GM18868 (cell line): ENCODE results near the gene CDC37.
"Not testable (repeated sequence)": the region's sequence is repeated elsewhere in the genome, so short reads cannot be mapped to it uniquely, and the experiment has no call there.

Source experiments
- ATAC-seq: cut with Tn5 transposase; IDR thresholded peaks from one replicate; pipeline ENCODE4 v1.9.1; 2021; ENCODE audit warnings: mild to moderate bottlenecking, moderate library complexity; ENCODE audit not compliant: unreplicated experiment

CDC37 gene

DNA sequence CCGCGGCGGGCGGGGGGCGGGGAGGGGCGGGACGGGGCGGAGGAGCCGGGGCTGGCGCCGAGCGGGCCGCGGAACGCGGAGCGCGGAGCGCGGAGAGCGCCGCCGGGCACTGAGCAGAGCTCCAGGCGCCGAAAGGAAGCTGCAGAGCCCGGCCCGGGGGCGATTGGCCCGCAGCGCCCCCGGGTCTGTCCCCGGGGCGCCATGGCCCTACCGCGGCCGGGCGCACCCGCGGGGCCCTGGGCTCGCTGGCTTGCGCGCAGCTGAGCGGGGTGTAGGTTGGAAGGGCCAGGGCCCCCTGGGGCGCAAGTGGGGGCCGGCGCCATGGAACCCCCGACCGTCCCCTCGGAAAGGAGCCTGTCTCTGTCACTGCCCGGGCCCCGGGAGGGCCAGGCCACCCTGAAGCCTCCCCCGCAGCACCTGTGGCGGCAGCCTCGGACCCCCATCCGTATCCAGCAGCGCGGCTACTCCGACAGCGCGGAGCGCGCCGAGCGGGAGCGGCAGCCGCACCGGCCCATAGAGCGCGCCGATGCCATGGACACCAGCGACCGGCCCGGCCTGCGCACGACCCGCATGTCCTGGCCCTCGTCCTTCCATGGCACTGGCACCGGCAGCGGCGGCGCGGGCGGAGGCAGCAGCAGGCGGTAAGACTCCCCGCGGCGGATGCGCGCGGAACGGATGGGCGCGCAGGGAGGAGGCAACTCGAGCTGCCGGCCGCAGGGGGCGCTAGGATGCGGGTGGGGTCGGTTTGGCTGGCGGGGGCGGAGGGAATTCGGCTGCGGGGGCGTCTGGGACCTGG lies 17.3 kb upstream of the CDC37 start, which contains the start of gene PDE4A:
PDE4A (plus strand) TSS at position 95 of the 796 bp plus-strand sequence; CDS start at position 322, 227 bp downstream.
- ATAC-seq = no peak

DNA sequence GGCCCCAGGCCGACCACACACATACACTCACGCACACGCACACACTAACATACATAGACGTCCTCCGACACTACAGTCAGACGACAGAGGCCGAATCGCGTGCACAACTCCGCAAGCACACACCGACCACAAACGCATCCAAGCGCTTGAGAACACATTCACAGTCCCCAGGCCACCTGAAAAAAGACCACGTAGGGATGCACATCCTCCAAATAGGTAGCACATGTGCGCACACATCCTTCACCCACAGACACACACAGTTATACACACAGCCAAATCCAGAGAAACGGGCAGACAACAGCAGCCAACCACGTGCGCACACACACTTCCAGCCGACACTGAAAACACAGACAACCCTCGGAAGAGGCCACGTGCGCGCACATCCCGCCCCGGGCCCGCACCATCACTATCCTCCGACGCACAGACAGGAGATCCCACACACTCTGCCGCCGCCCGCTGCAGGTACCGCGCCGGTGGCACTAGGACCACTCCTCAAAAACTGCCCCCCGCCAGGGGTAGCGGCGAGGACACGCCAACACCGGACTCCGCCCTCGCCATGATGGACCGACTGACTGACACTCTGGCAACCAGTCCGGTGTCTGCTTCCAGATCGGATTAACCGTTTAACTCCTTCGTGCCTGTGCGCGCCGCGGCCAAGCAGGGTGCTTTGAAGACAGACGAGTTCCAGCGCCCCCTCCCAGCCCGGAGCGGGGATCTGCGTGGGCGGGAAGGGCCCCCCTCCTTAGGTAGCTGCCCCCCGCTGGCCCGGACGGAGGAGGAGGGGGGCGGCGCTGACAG lies 16.5 kb upstream of the CDC37 start:
- no peak for ATAC-seq

DNA sequence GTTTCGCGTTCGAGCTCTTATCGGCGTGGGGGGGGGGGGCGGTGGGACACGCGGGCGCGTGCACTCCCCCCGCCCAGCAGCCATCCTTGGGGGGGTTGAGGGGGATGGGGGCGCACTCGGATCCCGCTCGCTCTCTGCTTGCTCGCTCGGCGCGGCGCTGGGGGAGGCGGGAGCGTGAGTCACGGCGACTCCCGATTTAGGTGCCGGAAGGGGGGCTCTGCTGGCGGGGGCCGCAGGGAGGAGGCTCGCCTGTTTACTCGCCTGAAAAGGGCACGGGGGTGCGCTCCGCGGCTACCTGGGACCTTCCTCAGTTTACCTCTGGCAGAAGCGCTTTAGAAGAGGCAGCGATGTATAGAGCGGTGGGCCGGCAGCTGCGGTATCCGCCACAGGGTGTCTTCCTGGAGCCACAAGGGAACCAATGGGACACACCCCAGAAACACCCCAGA lies 15.9 kb upstream of the CDC37 start:
- ATAC-seq = no peak

DNA sequence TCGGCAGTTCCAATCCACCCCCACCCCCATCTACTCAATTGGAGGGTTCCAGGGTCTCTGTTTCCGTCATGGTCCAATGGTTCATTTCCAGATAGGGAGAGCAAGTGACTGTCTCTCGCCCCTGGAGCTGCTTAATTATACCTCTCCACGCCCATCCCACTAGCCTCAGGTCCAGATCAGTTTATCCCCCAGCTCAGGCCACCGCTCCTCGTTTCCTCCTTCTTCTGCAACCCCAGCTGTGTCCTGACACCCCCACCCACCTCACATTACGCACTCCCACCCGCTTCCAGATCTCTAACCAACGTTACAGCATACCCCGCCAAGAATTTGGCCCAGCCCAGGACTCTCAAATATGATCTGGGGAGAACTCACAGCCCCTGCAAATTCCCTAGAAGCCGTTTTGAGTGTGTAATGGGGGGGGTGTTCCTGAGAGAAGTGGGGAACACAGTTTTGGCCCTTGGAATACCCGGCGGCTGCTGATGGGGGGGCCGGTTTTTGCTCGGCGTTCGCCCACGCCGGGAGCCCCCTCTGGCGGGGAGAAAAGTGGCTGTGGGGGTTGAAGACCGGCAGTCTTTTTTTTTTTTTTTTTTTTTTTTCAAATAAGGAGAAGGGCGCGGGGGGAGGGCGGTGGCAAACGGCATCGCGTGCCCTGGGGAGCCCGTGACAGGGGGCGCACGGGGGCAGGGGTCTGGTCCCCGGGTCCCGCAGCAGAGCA lies 15.3 kb upstream of the CDC37 start:
- ATAC-seq = no peak

DNA sequence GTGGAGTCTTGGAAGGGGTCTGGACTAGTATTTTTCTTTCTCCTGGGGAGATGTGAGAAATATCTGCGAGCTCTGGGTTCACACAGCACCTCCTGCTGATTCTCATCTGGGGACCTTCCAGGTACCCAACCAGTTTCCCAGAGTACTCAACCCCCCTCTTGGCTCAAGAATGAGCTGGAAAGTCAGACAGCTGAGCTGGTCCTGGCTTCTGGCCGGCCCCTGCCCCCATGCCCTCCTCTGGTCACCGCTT lies 14.8 kb upstream of the CDC37 start:
- ATAC-seq = no peak

DNA sequence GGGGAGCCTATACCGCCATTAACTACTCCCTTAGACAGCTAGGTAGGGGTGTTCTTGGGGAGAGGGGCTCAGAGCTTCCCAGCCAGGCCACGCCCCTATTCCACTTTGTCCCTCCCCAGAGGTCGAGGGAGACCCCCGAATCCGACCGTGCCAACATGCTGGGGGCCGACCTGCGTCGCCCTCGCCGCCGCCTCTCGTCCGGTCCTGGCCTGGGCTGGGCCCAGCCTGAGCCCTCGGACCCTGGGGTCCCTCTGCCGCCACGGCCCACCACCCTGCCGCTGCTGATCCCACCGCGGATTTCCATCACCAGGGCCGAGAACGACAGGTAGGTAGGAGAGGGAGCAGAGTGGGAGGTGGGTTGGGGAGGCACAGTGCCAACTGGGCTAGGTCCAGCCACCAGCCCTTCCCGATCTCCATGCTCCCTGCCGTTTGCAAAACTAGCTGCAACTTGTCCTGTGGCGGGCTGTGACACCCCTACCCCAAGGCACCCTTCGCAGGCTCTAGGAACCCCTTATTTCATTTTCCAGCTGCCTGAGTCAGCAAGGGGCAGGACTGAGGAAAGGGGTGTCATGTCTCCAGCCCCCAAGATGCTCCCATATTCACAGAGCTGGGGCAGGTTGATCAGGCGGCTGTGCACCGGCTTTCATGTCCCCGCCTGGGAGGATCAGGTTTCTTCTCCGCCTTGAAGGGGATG lies 14.3 kb upstream of the CDC37 start:
- no peak for ATAC-seq

DNA sequence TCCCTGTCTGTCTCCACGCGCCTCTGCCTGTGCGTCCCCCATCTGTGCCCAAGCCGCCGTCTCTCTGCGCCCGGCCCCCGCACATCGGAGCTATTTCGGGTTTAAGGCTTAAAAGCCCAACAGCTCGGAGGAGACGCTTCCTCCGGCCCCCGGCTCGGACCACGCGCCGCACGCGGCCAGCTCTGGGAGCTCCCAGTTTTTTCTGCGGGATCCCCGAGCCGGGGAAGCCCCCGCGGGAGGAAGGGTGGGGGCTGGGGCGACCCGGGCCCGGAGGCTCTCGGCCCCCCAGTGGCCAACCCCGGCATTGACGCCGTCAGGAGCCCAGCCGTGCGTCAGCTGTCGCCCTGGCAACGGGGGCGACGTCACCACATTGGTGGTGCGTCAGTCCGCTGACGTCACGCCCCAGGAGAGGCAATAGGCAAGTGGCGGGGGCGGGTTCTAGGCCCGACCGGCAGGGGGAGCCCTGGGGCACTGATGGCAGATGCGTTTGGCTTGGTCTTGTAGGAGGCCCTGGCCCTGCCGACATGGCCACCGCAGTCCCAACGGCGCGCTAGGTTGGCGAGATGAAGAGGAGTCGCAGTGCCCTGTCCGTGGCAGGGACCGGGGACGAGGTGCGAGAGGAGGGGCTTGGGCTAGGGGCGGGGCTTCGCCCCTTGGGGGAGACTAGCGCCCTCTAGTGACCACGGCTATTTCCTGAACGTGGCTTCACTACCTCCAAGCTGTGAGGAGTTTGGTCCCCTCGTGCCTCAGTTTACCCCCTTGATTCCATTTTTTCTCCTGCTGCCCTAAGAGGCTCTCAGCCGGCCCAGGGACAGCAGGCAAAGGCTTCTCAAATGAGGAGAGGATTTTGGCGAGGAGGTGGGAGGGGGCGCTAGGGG lies 13.3 kb upstream of the CDC37 start:
- ATAC-seq = peak; percentile 53

DNA sequence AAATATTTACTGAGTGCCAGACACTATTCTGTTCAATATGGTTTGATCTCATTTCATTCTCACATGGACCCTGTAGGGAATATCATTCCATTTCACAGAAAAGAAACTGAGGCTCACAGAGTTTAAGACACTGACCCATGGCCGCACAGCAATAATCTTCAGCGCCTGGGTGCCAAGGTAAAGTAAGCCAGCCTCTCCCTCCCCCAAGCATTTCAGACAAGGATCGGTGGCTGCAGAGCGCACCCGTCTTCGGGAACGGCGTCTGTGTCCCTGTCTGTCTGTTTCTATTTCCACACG lies 12.7 kb upstream of the CDC37 start:
- no peak for ATAC-seq

DNA sequence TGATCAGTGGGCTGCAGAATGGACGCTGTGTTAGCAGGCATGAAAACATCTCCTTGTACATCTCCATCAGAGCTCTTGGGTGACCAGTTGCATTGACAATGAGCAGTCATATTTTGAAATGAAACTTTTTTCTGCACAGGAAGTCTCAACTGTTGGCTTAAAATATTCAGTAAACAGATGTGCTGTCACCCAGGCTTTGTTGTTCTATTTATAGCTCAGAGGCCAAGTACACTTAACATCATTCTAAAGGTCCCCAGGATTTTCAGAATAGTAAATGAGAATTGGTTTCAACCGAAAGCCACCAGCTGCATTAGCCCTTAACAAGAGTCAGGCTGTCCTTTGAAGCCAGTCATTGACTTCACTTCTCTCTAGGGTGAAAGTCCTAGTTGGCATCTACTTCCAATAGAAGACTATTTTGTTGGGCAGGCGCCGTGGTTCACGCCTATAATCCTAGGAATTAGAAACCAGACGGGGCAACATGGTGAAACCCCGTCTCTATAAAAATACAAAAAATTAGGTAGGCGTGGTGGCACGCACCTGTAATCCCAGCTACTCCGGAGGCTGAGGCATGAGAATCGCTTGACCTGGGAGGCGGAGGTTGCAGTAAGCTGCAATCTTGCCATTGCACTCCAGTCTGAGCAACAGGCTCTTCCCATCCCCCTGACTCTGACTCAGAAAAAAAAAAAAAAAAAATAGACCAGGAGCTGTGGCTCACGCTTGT lies 9.1 kb upstream of the CDC37 start:
- peak; percentile 44 for ATAC-seq

DNA sequence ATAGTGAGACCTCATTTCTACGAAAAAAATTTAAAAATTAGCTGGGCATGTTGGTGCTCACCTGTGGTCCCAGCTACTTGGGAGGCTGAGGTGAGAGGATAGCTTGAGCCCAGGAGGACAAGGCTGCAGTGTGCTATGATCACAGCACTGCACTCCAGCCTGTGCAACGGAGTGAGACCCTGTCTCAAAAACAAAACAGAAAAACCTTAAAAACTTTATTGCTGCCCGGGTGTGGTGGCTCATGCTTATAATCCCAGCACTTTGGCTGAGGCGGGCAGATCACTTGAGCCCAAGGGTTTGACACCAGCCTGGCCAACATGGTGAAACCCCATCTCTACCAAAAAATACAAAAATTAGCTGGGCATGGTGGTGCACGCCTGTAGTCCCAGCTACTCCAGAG lies 7.9 kb upstream of the CDC37 start:
- not testable (repeated sequence) for ATAC-seq

DNA sequence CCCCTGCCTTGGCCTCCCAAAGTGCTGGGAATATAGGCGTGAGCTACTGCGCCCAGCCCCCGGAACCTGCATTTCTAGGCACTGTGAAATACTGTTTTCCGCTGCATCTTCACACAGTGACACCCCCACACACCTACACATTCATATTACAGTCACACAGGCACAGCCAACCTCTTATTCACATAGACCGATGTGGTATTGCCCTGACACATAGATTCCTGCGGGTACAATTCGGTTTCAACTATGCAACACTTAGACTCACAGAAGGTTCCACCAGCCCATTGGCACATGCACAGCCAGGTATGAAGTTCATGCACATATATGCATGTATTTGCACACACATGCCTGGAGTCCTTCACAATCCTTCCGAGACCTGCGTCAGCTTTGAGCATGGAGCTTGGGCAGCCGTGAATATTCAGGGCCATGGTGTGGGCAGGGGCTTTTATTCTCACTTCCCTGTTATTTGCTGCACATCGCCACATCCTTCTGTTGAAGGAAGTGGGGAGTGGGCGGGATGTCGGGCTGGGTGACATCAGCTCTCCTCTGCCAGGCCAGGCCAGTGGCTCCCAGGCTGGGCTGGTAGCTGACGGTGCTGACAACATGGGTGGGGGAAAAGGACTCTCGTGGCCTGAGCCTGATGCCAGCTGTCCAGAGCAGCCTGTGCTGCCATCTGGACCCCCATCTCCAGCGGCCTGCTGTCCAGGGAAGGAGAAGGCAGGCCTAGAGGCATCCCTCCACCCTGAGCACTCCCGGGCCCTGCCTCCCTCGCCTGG lies 5.4 kb upstream of the CDC37 start:
- no peak for ATAC-seq

DNA sequence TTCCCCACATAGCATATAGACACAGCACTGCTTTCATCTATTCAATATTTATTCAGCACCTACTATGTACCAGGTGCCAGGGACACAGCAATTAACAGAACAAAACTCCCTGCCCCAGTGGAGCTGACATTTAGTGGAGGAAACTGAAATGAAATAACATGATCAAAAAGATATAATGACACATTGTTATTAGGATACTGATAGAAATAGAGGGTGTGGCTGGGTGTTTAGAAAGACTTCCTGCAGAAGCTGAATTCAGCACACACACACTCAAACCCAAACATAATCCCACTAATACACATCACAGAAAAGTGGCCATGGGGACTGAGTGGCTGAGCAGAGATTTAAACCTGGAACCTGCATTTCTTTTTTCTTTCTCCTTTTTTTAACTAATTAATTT lies 3.8 kb upstream of the CDC37 start:
- ATAC-seq = no peak

DNA sequence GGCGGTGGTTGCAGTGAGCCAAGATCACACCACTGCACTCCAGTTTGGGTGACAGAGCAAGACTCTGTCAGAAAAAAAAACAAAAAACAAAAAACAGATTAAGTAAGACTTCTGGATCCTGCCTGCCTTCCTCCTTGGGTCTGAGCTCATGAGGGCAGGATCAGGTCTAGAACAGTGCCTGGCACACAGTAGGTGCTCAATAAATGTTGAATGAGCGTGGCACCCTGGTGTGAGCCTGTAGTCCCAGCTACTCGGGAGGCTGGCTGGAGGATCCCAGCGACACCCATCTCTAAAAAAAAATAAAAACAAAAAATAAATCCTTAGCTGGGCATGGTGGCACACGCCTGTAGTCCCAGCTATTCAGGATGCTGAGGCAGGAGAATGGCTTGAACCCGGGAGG lies 2.8 kb upstream of the CDC37 start:
- ATAC-seq = no peak

DNA sequence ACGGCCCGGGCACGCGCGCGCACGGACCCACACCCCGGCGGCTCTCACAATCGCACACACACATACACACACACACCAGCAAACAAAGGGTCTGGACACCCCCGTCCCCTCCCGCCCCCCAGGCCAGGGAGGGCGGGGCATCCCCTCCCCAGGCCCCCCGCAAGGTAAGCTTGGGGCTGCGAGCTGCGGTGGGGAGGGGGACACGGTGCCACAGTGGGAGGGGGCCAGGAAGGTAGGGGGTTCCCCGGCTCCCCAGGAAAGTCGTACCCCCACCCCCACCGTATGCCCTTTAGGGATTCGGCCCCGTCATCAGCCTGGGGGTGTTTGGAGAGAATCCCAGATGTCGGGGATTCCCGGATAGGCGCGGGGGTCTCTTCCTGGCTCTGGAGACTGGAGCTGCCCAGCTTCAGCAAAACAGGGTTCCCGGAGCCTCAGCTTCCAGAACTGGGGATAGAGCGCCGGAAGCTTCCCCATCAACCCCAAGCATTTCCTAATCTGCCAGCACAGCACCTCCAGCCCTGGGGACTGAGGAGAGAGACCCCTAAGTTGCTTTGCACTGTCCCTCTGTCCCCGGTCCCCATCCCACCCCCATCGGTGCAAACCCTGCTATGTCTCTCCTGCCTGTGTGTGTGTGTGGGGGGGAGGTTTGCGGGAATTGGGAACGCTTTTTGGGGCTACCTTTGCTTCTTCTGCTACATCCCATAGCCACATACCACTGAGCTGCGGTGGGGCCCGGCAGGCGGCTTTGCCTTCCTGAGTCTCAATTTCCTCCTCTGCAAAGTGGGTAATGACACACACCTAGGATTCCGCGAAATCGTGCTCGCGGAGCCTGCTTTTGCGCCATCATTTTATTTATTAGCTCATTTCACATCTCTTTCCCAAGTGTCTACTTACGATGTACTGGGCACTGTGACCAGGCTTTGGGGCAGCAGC lies 1.8 kb upstream of the CDC37 start:
- no peak for ATAC-seq

DNA sequence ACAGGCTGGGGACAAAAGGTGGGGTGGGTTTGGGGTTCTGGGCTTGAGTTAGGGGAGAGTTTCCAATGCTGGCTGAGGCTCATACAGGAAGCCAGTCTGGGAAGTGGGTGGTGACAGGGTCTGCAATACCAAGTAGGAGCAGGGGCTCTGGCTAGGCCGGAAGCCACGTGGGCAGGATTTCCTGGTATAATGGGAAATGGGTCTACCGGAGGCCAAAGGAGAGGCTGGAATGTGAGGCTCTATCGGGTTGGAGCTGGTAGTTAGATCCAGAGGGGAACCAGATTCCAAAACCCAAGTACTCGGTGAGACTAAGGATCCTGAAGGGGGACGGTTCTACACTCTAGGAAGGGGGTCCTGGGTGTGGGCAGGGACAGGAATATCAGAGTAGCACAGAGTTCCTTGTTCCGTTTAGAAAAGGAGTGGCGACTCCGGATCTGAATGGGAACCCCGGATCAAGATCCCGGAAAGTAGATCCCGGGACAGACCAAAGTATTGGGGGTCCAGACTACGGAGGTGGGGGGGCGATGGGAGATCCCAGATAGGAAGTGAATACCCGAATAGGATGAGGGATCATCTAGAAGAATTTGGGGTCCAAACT lies 802 bp downstream of the CDC37 start:
- no peak for ATAC-seq

DNA sequence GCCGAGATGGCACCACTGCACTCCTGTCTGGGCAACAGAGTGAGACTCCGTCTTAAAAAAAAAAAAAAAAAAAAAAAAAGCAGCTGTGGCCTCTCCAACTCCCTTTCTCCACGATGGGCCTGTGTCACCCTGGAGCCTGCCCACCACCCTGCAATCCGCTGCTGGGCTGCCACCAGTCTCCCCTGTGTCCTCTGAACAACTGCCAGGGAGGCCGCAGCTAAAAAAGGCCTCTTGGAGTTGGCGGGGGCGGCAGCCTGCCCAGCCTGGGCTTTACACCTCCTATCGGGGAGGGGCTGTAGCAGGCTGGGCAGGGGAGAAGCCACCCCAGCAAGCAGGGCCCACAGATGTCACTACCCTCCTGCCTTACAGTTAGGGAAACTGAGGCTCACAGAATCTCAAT lies 3.5 kb downstream of the CDC37 start:
- ATAC-seq = no peak

DNA sequence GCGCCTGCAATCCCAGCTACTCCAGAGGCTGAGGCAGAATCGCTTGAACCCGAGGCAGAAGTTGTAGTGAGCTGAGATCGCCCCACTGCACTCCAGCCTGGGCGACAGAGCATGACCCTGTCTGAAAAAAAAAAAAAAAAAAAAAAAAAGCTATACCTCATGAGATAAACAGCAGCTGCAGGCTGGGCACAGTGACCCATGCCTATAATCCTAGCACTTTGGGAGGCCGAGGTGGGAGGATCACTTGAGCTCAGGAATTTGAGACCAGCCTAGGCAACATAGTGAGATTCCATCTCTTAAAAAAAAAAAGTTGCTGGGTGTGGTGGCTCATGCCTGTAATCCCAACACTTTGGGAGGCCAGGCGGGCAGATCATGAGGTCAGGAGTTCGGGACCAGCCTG lies 4.0 kb downstream of the CDC37 start:
- ATAC-seq = not testable (repeated sequence)

DNA sequence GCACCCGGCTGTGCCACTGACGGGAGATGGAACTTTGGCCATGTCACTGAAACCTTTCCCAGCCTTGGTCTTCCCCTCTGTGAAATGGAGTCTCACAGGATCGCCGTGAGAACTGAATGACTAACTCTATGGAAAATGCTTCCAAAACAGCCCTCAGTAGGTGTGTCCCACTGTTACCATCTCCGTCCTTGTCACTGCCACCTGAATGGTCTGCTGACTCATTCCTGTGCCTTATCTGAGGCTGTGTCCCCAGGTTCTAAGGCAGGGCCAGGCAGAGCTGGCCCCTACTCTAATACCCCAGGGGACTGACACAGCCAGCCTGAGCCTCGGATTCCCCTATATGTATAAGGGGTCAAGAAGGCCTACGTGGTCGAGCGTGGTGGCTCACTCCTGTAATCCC lies 4.5 kb downstream of the CDC37 start:
- no peak for ATAC-seq
